ENCODE data around the gene PTPRN. TPM values are rescaled to one million over a fixed set of nuclear protein-coding genes. Genes with fewer than 3 reads are reported as not detected.

PTPRN gene
- total RNA-seq, 1 experiment from 2014 or later = 6.5 TPM

- Histone ChIP-seq H3K18ac (ENCODE audit: insufficient read length, low read depth, low read length) (no peak overlapping the region), H3K27me3 (ENCODE audit: insufficient read depth, low read length) (peaks cover 4% of the 10 kb centered on the region; the same call in 1 of the 2 replicates), H2BK15ac (ENCODE audit: low read depth, low read length) (no peak overlapping the region), H3K4ac (ENCODE audit: low read depth, low read length) (no peak overlapping the region), H3K27ac (ENCODE audit: insufficient read length, low read depth, low read length) (no peak overlapping the region), H3T11ph (ENCODE audit: low read length) (no peak overlapping the region), H3K9ac (ENCODE audit: extremely low read depth, insufficient read length, low read length) (no peak overlapping the region), H4K5ac (ENCODE audit: insufficient read length, low read depth, low read length) (no peak overlapping the region), H3K79me2 (ENCODE audit: insufficient read depth, low read length) (peaks cover 1% of the 10 kb centered on the region; the same call in 1 of the 2 replicates), H2BK12ac (ENCODE audit: insufficient read length, low read depth, low read length) (no peak overlapping the region), H2AK5ac (ENCODE audit: insufficient read length, low read length) (no peak overlapping the region), H2AFZ (ENCODE audit: low read length) (no peak overlapping the region), H3K4me2 (ENCODE audit: insufficient read depth, insufficient read length, low read length) (no peak overlapping the region), H3K56ac (ENCODE audit: insufficient read length, low read depth, low read length) (no peak overlapping the region), H4K20me1 (ENCODE audit: control insufficient read depth, insufficient read depth, insufficient read length) (no peaks in the 10 kb centered on the region), H2BK20ac (ENCODE audit: low read depth, low read length, poor library complexity, severe bottlenecking) (no peak overlapping the region), H3K14ac (ENCODE audit: insufficient read depth, low read length) (no peak overlapping the region), H3K79me1 (ENCODE audit: insufficient read depth, low read depth, low read length, poor library complexity, severe bottlenecking) (no peaks in the 10 kb centered on the region), H3K9me3 (ENCODE audit: control insufficient read depth, low read depth, low read length) (no peaks in the 10 kb centered on the region), H4K91ac (ENCODE audit: insufficient read length, low read depth, low read length) (no peak overlapping the region), H2BK120ac (ENCODE audit: low read depth, low read length, poor library complexity, severe bottlenecking) (no peak overlapping the region), H3K23me2 (ENCODE audit: insufficient read length, low read depth, low read length, poor library complexity, severe bottlenecking) (no peaks in the 10 kb centered on the region), H3K23ac (ENCODE audit: insufficient read length, low read depth, low read length) (no peak overlapping the region), H3K4me1 (ENCODE audit: insufficient read depth, low read length) (no peaks in the 10 kb centered on the region), H4K8ac (replicated peaks; ENCODE audit: insufficient read length, low read depth, low read length) (no peak overlapping the region), H2BK5ac (ENCODE audit: insufficient read length, low read length) (no peak overlapping the region)
- H3K27me3 Mint-ChIP-seq (ENCODE audit: low read depth) = peaks cover 82% of the 10 kb centered on the region
- H3K4me1 Mint-ChIP-seq = no peaks in the 10 kb centered on the region
- H3K9me3 Mint-ChIP-seq = no peaks in the 10 kb centered on the region; a peak in 1 of 5 replicates
- TF ChIP-seq CTCF (conservative IDR thresholded peaks at IDR 0.05) = no peak
- H3K27ac Mint-ChIP-seq = no peak overlapping the region
- WGBS (ENCODE audit: extremely low coverage, insufficient read length, low lambda C conversion rate) = no CpG with 5 or more reads among the region's 4 CpGs
- no peaks in the 10 kb centered on the region for H3K36me3 Mint-ChIP-seq (ENCODE audit: insufficient read depth in 1 of 3, low read depth in 3 of 3)
- no peak for DNase-seq
- no peak overlapping the region for H3K4me3 Mint-ChIP-seq
These were observed 15.9 kb upstream of the PTPRN start for GRCh38 chr2:219325136-219325535.

Measured in H9 (cell line).